GM18858 (cell line): ENCODE results near the gene GSE1.

ENCODE experiments used
- ATAC-seq: cut with Tn5 transposase; IDR thresholded peaks from one replicate; pipeline ENCODE4 v1.9.1; 2021; ENCODE audit not compliant: unreplicated experiment

The GSE1 gene

DNA sequence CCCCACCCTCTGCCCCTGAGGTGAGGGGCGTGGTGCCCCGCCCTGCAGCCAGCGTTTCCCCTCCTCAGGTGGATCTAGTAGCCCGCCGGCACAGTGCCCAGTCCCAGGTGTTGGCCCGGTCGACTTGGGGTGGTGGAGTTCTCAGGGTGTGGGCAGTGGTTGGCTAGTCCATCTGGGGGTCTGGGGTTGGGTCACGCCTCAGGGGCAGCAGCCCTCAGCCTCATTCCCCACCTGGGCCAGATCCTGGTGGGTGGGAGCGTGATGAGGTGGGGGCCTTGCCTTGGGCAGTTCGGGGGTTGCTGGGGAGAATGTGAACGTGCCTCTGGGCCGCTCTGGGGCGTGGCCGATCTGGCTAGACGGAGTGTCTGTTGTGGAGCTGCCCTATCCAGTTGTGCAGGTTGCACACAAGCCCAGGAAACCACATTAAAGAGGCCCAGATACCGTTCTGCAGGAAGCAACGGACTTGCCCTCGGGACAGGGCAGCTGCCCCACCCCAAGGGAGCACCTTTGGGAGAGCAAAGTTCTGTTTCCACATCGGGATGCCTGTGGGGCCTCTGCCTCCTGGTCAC is 32.0 kb downstream of the GSE1 start:
- no peak for ATAC-seq

DNA sequence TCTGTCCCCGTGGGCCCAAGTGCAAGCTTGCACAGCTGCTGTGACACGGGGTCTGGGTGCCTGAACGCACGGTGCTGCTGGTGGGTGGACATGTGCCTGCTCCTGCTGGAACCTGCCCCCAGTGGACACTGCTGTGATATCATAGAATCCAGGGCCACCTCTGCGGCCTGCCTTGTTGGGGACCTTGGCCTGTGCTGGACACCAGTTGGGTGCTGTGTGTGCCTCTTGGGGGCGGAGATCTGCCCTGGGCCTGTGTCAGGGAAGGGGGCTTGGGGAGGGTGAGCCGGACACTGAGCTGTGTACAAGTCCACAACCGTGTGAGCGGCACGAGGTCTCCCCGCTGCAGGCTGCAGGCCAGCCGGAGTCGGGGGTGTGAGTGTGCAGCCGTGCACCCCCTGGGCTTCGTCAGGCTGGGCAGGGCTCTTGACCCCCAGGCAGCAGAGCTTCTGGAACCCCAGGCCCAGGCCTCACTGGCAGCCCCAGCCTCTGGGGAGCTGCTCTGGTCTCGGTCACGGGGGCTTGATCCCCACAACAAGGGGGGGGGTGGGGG is 33.3 kb downstream of the GSE1 start:
- ATAC-seq: no peak

DNA sequence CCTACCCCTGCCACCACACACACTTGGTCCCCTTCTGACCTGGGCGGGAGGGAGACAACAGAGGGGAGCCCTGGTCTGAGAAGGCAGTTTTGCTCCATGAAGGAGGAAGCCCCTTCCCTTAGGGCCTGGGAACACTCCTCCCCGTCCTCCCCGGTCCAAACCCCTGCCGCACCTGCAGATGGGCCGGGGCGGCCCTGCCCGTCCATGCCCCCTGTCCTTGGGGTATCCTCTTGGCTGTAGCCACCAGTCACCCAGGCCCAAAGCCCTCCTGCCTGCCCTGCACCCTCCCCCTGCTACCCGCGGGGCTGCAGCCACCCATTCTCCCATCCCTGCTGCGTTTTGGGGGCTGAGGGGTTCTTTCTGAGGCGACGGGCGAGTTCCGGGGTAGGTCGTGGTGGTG is 33.9 kb downstream of the GSE1 start:
- ATAC-seq: no peak

DNA sequence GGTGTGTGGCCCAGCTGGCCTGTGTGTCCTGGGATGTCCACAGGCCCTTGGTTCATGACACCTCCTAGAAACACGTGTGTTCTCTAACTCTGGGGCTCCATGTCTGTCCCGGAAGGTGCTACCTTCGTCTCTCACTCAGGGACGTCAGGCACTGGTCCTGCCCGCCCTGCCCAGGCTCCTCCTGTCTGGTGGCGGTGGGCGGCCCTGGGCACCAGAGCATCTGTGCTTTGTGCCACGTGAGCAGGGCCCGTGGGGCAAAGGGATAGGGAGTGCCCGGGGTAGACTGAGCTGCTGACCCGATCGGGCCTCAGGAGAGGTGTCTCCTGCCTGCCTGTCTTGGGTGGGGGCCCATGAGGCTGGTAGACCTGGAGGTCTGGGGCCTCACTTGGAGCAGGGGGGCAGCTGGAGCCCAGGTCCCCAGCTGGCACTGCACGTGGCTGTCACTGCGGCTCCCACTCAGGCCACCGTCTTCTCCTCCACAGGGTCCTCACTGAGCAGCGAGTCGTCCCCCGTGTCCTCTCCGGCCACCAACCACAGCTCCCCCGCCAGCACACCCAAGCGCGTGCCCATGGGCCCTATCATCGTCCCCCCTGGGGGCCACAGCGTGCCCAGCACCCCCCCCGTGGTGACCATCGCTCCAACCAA is 35.1 kb downstream of the GSE1 start:
- ATAC-seq: no peak

GRCh38 chr16:85648805-85649204 is 35.7 kb downstream of the GSE1 start:
- no peak for ATAC-seq

DNA sequence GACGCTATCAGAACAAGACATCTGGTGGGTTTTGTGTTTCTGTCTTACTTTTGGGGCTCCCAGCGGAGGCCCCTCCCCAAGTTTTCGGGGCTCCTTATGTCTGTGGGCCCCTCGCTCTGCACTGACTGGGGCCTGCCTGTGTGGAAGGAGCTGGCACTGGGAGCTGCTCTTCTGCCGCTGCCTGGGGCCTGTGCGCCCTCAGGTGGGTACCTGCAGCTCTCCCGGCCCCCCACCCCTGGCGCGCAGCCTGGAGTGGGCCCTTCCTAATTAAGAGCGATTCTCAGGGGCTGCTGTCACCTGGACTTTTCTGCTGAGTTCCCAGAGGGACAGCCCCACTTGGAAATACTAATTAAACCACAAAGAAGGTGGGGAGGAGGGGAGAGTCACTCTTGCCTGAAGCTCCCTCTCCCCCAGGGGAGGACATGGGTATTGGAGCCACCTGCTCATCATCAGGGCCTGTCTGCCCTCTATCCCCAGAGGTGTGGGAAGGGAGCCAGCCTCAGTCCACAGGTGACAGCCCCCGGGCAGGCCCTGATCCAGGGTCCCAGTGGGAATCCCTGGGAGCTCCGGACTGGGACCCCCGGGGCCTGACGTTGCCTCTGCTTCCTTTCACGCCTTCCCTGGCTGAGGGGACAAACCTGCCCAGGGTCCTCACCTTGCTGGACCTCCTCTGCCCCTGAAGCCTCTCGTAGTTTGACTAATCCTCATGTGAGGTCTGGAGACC is 36.5 kb downstream of the GSE1 start:
- no peak for ATAC-seq

- no peak for ATAC-seq
Observed at GRCh38 chr16:85650135-85650843, 37.2 kb downstream of the GSE1 start.

DNA sequence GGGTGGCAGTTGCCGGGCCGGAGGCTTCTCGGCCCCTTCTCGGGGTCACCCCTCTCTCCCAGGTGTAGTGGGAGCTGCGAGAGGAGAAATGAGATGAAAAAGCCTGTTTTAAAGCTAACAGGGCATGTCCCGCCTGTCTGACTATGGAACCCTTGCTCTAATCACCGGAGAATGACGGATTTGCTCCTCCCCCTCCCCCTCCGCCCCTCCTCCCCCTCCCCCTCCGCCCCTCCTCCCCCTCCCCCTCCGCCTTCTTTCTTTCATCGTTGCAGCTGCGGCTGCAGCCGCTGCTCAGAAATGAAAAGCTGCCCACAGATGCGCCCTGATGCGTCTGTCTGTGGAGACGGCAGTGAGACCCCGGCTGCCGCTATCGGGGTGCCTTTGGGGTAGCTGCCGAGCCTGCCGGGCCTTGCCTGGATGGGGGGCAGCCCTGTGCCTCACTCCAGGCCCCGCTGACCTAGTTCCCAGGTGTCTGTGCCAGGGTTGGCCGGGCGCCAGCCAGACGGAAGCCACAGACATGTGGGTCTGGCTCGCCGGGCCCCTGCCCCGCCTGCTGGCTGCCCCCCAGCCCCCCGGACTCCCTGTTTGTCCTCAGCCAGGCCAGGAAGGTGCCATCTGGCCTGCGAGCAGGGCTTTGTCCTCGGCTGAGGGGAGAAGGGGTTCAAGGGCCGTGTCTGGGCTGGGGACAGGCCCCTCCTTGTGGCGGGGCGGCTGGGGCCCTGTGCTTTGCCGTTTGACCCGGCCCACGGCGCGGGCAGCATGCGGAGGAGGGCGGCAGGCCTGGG is 37.9 kb downstream of the GSE1 start:
- no peak for ATAC-seq

GRCh38 chr16:85651629-85652430 is 38.7 kb downstream of the GSE1 start:
- no peak for ATAC-seq

DNA sequence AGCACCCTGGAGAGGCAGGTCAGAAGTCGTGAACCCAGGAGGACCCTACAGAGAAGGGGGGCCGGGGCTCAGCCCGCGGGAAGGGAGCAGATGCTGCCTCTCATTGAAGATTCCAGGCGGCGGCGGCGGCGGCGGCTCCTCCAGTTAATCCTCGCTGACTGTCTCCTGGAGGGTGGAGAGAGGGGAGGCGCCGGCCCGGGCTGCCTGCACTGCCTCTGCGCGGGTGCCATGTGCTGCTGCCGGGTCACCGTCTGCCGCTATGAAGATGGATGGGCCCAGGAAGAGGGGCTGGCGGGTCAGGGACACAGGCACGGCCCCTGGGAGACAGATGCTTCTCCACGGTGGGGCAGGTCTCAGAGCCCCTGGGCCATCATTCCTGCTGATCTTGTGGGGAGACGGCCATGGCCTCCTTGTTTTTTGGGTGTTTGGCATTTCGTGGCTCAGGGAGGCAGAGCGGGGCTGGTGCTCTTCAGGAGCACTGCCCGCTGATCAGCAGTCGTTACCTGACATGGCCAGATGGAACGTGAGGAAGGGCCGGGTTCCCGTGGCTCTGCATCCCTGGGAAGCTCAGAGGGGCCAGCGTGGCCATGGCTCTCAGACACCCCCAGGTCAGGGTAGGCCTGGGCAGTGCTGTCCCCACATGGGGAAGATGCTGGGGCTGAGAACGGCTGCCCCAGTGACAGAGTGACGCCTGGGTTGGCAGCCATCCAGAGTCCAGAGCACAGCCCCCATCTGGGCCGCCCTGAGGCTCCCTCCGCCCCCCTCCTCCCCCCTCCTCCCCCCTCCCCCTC is 39.5 kb downstream of the GSE1 start:
- ATAC-seq: no peak

GRCh38 chr16:85653290-85653891 is 40.3 kb downstream of the GSE1 start:
- ATAC-seq: no peak

DNA sequence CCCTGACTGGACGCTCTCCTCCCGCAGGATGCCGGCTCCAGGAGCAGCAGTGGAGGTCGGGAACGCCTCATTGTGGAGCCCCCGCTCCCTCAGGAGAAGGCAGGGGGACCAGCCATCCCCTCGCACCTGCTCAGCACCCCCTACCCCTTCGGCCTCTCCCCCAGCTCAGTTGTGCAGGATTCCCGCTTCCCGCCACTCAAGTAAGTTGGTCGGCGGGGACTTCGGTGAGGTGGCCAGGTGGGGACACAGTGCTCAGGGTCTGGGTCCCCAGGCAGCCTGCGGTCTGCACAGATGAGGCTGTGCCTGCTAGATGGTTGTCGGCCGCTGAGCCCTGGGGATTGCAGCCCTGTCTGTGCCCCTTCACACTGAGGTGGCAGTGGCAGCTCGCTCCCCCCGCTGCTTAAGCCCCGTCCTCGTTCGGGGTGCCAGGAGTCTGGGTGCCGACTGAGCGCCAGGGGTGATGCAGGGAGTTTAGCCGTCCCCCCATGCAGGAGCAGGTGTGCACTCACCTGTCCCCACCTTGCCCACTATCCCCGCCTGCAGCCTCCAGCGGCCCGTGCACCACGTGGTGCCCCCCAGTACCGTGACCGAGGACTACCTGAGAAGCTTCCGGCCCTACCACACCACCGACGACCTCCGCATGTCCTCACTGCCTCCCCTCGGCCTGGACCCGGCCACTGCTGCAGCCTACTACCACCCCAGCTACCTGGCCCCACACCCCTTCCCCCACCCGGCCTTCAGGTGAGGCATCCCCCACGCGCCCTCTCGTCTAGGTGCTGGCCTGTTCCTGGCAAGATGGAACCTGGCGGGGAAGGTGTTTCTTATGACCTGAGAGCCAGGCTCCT is 41.4 kb downstream of the GSE1 start:
- ATAC-seq: no peak

DNA sequence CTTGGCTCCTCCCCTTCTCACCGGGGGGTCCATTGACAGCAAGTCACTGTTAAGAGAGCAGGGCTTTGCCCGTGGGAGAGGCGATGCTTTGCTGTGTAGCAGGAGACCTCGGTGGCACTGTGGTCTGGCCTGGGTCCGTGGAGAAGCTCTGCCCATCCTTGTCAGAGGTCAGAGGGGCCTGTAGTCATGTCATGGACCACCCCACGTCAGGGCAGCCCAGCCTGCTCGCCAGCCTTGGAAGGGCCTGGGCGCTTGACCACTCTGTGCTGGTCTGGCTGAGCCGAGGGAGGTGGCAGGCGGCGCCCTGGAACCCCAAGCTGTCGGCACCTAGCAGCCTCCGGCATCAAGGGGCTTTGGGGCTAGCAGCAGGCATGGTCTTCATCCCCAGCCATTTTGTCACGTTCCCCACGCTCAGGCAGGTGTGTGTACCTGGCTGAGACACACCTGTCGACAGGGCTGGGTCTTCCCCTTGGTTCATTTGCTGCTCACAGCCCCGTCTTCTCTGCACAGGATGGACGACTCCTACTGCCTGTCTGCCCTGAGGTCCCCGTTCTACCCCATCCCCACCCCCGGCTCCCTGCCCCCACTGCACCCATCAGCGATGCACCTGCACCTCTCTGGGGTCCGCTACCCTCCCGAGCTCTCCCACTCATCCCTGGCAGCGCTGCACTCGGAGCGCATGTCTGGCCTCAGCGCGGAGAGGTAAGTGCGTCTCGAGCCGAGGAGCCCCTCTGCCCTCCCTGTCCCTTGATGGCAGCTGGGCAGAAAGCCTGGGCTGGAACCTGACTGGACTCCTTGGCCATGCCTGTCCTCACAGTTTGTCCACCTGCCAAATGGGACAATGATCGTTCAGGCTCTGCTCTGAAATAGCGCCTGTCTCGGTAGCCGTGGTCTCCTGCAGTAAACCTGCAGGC is 42.4 kb downstream of the GSE1 start:
- ATAC-seq: no peak

- no peak for ATAC-seq
Observed at GRCh38 chr16:85656351-85657266, 43.5 kb downstream of the GSE1 start.

- no peak for ATAC-seq
Observed at GRCh38 chr16:85657267-85657650, 44.1 kb downstream of the GSE1 start.

- no peak for ATAC-seq
Observed at GRCh38 chr16:85657996-85658395, 44.9 kb downstream of the GSE1 start.
